ENCODE measurements around the gene FBXO11. TPM values are rescaled to one million over a fixed set of nuclear protein-coding genes. Genes with fewer than 3 reads are reported as not detected.
"Not testable (repeated sequence)": the region's sequence is repeated elsewhere in the genome, so short reads cannot be mapped to it uniquely, and the experiment has no call there.

The FBXO11 gene
- total RNA-seq, 1 donor from 2014 or later: 83.9 TPM

- TF ChIP-seq, protein P1, sequence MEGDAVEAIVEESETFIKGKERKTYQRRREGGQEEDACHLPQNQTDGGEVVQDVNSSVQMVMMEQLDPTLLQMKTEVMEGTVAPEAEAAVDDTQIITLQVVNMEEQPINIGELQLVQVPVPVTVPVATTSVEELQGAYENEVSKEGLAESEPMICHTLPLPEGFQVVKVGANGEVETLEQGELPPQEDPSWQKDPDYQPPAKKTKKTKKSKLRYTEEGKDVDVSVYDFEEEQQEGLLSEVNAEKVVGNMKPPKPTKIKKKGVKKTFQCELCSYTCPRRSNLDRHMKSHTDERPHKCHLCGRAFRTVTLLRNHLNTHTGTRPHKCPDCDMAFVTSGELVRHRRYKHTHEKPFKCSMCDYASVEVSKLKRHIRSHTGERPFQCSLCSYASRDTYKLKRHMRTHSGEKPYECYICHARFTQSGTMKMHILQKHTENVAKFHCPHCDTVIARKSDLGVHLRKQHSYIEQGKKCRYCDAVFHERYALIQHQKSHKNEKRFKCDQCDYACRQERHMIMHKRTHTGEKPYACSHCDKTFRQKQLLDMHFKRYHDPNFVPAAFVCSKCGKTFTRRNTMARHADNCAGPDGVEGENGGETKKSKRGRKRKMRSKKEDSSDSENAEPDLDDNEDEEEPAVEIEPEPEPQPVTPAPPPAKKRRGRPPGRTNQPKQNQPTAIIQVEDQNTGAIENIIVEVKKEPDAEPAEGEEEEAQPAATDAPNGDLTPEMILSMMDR (conservative IDR thresholded peaks at IDR 0.05): no peak
- DNase-seq (ENCODE audit: extremely low spot score, unreplicated experiment): no peak
- Mint-ChIP-seq H3K27me3 (no peaks in the 10 kb centered on the region), H3K9me3 (no peaks in the 10 kb centered on the region), H3K4me1 (ENCODE audit: unreplicated experiment) (peaks cover 50% of the 10 kb centered on the region), H3K36me3 (peaks cover 5% of the 10 kb centered on the region), H3K27ac (no peak overlapping the region), H3K4me3 (no peak overlapping the region)
Observed at GRCh38 chr2:47900857-47901256, 5.4 kb downstream of the FBXO11 start.

GRCh38 chr2:47899915-47900816 lies 6.1 kb downstream of the FBXO11 start:
- Mint-ChIP-seq H3K27ac (peak overlapping the region; percentile 21), H3K27me3 (no peaks in the 10 kb centered on the region), H3K36me3 (peaks cover 5% of the 10 kb centered on the region), H3K4me1 (ENCODE audit: unreplicated experiment) (peaks cover 53% of the 10 kb centered on the region), H3K9me3 (no peaks in the 10 kb centered on the region), H3K4me3 (no peak overlapping the region)
- TF ChIP-seq, protein P1 (conservative IDR thresholded peaks at IDR 0.05): no peak
- DNase-seq (ENCODE audit: extremely low spot score, unreplicated experiment): no peak

DNA sequence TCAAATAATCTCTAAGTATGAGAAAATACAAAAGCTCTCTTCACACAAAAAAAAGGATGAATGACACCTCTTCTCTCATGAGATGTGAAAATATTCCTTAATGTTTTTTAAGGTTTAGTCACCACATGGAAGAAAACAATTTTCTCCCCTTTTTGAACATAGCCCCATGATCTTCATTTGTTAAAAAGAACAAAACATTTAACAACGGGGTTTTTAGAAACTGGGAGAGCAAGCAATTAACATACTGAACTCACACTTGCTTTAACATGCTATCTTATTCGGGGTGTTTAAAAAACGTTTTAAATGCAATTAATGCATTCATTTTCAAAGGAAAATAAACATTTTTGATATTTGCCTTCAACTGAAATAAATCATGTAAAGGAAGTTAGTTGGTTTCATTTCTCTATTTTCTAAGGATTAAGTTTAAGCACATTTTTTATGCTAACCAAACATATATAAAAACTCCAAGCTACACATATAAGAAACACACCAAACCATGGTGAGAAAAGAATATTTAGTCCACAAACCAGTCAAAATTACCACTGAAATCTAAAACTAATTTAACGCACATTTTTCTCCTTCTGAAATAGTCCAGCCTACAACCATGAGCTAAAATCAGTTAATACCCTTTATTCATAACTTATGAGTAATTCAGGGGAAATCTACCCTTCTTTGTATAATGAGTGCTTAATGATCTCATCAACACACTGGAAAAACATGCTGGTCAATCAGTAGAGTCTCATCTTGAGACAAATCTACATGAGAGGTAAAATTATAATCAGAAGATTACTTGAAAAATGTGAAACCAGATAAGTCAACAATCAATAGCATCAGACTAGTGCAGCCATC lies 8.2 kb downstream of the FBXO11 start:
- H3K27me3 Mint-ChIP-seq: no peaks in the 10 kb centered on the region
- peaks cover 5% of the 10 kb centered on the region for H3K36me3 Mint-ChIP-seq
- DNase-seq (ENCODE audit: extremely low spot score, unreplicated experiment): no peak
- TF ChIP-seq, protein P1 (conservative IDR thresholded peaks at IDR 0.05): no peak
- H3K4me3 Mint-ChIP-seq: no peak overlapping the region
- no peaks in the 10 kb centered on the region for H3K9me3 Mint-ChIP-seq
- peaks cover 53% of the 10 kb centered on the region for H3K4me1 Mint-ChIP-seq (ENCODE audit: unreplicated experiment)
- no peak overlapping the region for H3K27ac Mint-ChIP-seq

DNA sequence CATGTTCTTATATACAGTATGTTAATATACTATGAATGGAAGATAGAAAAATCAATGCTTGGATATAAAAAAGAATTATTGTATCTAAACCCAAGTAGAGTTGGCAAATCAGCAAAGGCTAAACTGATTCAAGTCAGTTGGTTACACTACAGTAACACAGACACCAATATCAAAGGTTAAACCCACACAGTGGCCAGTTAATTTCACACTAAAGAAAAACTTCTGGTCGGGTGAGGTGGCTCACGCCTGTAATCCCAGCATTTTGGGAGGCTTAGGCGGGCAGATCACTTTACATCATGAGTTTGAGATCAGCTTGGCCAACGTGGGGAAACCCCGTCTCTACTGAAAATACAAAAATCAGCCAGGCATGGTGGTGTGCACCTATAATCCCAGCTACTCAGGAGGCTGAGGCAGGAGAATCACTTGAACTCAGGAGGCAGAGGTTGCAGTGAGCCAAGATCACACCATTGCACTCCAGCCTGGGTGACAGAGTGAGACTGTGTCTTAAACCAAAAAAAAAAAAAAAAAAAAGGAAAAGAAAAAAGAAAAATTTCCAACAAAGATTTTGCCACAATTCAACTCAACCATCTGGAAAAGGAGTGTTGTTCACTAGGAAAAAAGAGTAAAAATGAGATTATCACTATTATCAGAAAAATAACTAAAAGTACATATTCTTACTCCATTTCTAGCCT lies 9.0 kb downstream of the FBXO11 start:
- not testable (repeated sequence) for H3K9me3 Mint-ChIP-seq; H3K4me3 Mint-ChIP-seq; H3K27me3 Mint-ChIP-seq; H3K27ac Mint-ChIP-seq; DNase-seq (ENCODE audit: extremely low spot score, unreplicated experiment); H3K36me3 Mint-ChIP-seq
- peaks cover 47% of the 10 kb centered on the region for H3K4me1 Mint-ChIP-seq (ENCODE audit: unreplicated experiment)

DNA sequence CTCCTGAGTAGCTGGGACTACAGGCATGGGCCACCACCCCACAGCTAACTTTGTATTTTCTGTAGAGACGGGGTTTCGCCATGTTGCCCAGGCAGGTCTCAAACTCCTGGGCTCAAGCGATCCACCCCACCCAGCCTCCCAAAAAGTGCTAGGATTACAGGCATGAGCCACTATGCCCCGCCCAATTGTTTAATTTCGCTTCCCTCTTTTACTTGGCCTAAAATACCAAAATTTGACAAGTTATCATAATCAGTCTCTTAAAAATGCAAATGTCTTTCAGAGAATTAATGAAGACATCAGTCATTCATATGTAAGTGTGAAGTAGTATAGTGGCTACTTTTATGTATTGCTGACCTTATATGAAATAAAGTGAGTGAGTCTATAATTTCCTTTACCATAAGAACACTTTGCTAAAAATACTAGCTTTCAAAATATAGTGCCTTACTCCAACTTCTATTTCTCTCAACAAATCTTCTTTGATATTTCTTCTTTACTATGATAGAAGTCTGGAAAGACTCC lies 9.8 kb downstream of the FBXO11 start:
- Mint-ChIP-seq H3K27ac (no peak overlapping the region), H3K36me3 (peaks cover 13% of the 10 kb centered on the region), H3K4me1 (ENCODE audit: unreplicated experiment) (peaks cover 45% of the 10 kb centered on the region), H3K4me3 (no peak overlapping the region), H3K27me3 (no peaks in the 10 kb centered on the region), H3K9me3 (no peaks in the 10 kb centered on the region)
- TF ChIP-seq, protein P1 (conservative IDR thresholded peaks at IDR 0.05): peak; percentile 15
- DNase-seq (ENCODE audit: extremely low spot score, unreplicated experiment): no peak

All from type B pancreatic cell (in vitro differentiated cells).